ENCODE results near the gene OBSCN.

DNA sequence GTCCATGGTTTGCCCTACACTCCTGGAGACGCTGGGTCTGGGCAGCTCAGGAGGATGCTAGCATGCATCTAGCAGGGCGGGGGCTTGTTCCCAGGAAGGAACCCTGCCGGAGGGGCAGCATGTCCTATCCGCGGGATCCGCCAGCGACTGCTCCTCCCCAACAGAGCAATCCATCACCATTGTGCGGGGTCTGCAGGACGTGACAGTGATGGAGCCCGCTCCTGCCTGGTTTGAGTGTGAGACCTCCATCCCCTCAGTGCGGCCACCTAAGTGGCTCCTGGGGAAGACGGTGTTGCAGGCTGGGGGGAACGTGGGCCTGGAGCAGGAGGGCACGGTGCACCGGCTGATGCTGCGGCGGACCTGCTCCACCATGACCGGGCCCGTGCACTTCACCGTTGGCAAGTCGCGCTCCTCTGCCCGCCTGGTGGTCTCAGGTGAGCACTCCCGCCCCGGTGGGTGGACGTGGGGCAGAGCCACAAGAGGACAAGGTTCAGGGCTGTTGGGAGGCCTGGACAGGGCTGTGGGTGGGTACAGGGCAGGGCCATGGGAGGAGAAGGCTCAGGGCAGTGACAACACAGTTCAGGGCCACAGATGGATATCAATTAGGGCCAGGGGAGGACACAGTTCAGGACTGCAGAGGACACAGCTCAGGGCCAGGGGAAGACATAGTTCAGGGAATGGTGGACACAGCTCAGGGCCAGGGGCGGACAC lies 71.3 kb downstream of the OBSCN start:
- TF ChIP-seq, protein P1, sequence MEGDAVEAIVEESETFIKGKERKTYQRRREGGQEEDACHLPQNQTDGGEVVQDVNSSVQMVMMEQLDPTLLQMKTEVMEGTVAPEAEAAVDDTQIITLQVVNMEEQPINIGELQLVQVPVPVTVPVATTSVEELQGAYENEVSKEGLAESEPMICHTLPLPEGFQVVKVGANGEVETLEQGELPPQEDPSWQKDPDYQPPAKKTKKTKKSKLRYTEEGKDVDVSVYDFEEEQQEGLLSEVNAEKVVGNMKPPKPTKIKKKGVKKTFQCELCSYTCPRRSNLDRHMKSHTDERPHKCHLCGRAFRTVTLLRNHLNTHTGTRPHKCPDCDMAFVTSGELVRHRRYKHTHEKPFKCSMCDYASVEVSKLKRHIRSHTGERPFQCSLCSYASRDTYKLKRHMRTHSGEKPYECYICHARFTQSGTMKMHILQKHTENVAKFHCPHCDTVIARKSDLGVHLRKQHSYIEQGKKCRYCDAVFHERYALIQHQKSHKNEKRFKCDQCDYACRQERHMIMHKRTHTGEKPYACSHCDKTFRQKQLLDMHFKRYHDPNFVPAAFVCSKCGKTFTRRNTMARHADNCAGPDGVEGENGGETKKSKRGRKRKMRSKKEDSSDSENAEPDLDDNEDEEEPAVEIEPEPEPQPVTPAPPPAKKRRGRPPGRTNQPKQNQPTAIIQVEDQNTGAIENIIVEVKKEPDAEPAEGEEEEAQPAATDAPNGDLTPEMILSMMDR (IDR thresholded peaks at IDR 0.05; ENCODE audit: insufficient read depth, low read depth, low read length), result no peak
- TF ChIP-seq EZH2 (IDR thresholded peaks at IDR 0.05; ENCODE audit: insufficient read depth, low read length), result no peak
